DMS 273 treated with DMSO at 0.1 percent for 48 hours (cell line): ENCODE results near the gene CEP104.
"Not testable (repeated sequence)": the region's sequence is repeated elsewhere in the genome, so short reads cannot be mapped to it uniquely, and the experiment has no call there.

Source experiments
- DNase-seq: peaks from one replicate; lab custom pipeline; 2025; lab: John Stamatoyannopoulos, UW

Gene CEP104

GRCh38 chr1:3825356-3825755, 31.7 kb downstream of the CEP104 start:
- DNase-seq: no peak

- no peak for DNase-seq
Measured at GRCh38 chr1:3824650-3825049, 32.4 kb downstream of the CEP104 start.

GRCh38 chr1:3822421-3822820, 34.6 kb downstream of the CEP104 start:
- no peak for DNase-seq

GRCh38 chr1:3821908-3822307, 35.1 kb downstream of the CEP104 start:
- no peak for DNase-seq

GRCh38 chr1:3821447-3821846, 35.6 kb downstream of the CEP104 start:
- DNase-seq: no peak

- DNase-seq: peak; percentile 74
Measured at GRCh38 chr1:3821004-3821403, 36.0 kb downstream of the CEP104 start.

- no peak for DNase-seq
Measured at GRCh38 chr1:3820316-3820715, 36.7 kb downstream of the CEP104 start.

- DNase-seq: no peak
Measured at GRCh38 chr1:3819771-3820200, 37.2 kb downstream of the CEP104 start.

GRCh38 chr1:3817821-3818597, 39.0 kb downstream of the CEP104 start:
- no peak for DNase-seq

- no peak for DNase-seq
Measured at GRCh38 chr1:3817138-3817740, 39.8 kb downstream of the CEP104 start.

- DNase-seq: no peak
Measured at GRCh38 chr1:3816331-3817137, 40.5 kb downstream of the CEP104 start.

GRCh38 chr1:3814771-3815561, 42.0 kb downstream of the CEP104 start:
- DNase-seq: no peak

- no peak for DNase-seq
Measured at GRCh38 chr1:3814065-3814464, 42.9 kb downstream of the CEP104 start.

- DNase-seq: no peak
Measured at GRCh38 chr1:3811595-3811911, 45.5 kb downstream of the CEP104 start.

GRCh38 chr1:3810149-3810761, 46.8 kb downstream of the CEP104 start:
- DNase-seq: not testable (repeated sequence)

GRCh38 chr1:3809680-3810079, 47.3 kb downstream of the CEP104 start:
- DNase-seq: no peak

- DNase-seq: no peak
Measured at GRCh38 chr1:3807769-3808168, 49.2 kb downstream of the CEP104 start.

- DNase-seq: no peak
Measured at GRCh38 chr1:3805038-3805437, 52.0 kb downstream of the CEP104 start.

- DNase-seq: not testable (repeated sequence)
Measured at GRCh38 chr1:3804627-3804944, 52.4 kb downstream of the CEP104 start.

- DNase-seq: no peak
Measured at GRCh38 chr1:3803905-3804626, 52.9 kb downstream of the CEP104 start.

- not testable (repeated sequence) for DNase-seq
Measured at GRCh38 chr1:3800795-3801194, 56.2 kb downstream of the CEP104 start.
